GM23338 (cell line): ENCODE measurements around the gene SLC4A8. TPM values are rescaled to one million over a fixed set of nuclear protein-coding genes. Genes with fewer than 3 reads are reported as not detected.

Experiments used
- ATAC-seq: fragments of 200-7000 bp; cut with Tn5 transposase; 3 replicates; pipeline ENCODE4 v1.9.1; 2020
- DNase-seq: peaks from one replicate; pipeline ENCODE4 v3.0.0-alpha.2; 2015; ENCODE audit warnings: low spot score
- H2AFZ ChIP-seq: fragments of 200-600 bp; sonication (generic); 2 replicates; pipeline ENCODE4 v1.8.0; 2016; ENCODE audit warnings: antibody characterized with exemption, mild to moderate bottlenecking, moderate library complexity
- H3F3A ChIP-seq: fragments of 200-600 bp; sonication (generic); replicated peaks from 2 replicates; pipeline ENCODE4 v1.8.0; 2017; ENCODE audit warnings: antibody characterized with exemption, mixed run types, low read depth
- H3K27ac ChIP-seq: fragments of 200-600 bp; sonication (generic); 2 replicates; pipeline ENCODE4 v1.6.1; 2016; ENCODE audit warnings: low read depth
- H3K27me3 ChIP-seq: fragments of 200-600 bp; sonication (generic); 2 replicates; pipeline ENCODE4 v1.8.0; 2016; ENCODE audit warnings: mild to moderate bottlenecking, mixed run types, moderate library complexity; ENCODE audit not compliant: insufficient read depth
- H3K36me3 ChIP-seq: fragments of 200-600 bp; sonication (generic); 2 replicates; pipeline ENCODE4 v1.8.0; 2016; ENCODE audit warnings: mild to moderate bottlenecking; ENCODE audit not compliant: insufficient read depth
- H3K4me1 ChIP-seq: fragments of 200-600 bp; sonication (generic); 2 replicates; pipeline ENCODE4 v1.8.0; 2016; ENCODE audit warnings: mild to moderate bottlenecking, moderate library complexity; ENCODE audit not compliant: insufficient read depth
- H3K4me2 ChIP-seq: fragments of 200-600 bp; sonication (generic); 2 replicates; pipeline ENCODE4 v1.7.1; 2017; ENCODE audit warnings: mixed run types
- H3K4me3 ChIP-seq: fragments of 200-600 bp; sonication (generic); 2 replicates; pipeline ENCODE4 v1.6.1; 2016; ENCODE audit warnings: mixed run types
- H3K79me2 ChIP-seq: fragments of 200-600 bp; sonication (generic); replicated peaks from 2 replicates; pipeline ENCODE4 v1.8.0; 2017; ENCODE audit warnings: mild to moderate bottlenecking; ENCODE audit not compliant: insufficient read depth
- H3K9me2 ChIP-seq: fragments of 200-600 bp; sonication (generic); 2 replicates; pipeline ENCODE4 v1.8.0; 2017; ENCODE audit not compliant: insufficient read depth
- H4K20me1 ChIP-seq: fragments of 200-600 bp; sonication (generic); replicated peaks from 2 replicates; pipeline ENCODE4 v1.8.0; 2017; ENCODE audit warnings: mild to moderate bottlenecking; ENCODE audit not compliant: insufficient read depth
- H3K27ac Mint-ChIP-seq: 2 replicates; pipeline ENCODE4 v1.8.0; 2020; ENCODE audit warnings: inconsistent platforms, mild to moderate bottlenecking, moderate library complexity, mixed read lengths
- H3K27me3 Mint-ChIP-seq: 3 replicates; pipeline ENCODE4 v1.8.0; 2022; ENCODE audit warnings: low read depth, mild to moderate bottlenecking, moderate library complexity, mixed read lengths, inconsistent platforms; ENCODE audit not compliant: insufficient read depth, poor library complexity
- H3K36me3 Mint-ChIP-seq: 3 replicates; pipeline ENCODE4 v1.8.0; 2021; ENCODE audit warnings: low read depth, mild to moderate bottlenecking, inconsistent platforms, moderate library complexity, mixed read lengths
- H3K4me1 Mint-ChIP-seq: 3 replicates; pipeline ENCODE4 v1.8.0; 2020; ENCODE audit warnings: mild to moderate bottlenecking, inconsistent platforms, mixed read lengths
- H3K4me3 Mint-ChIP-seq: 3 replicates; pipeline ENCODE4 v1.8.0; 2021; ENCODE audit warnings: moderate library complexity, mild to moderate bottlenecking, inconsistent platforms, mixed read lengths
- H3K9me3 Mint-ChIP-seq: 3 replicates; pipeline ENCODE4 v1.8.0; 2020; ENCODE audit warnings: moderate library complexity, mild to moderate bottlenecking, inconsistent platforms, mixed read lengths
- CREB1 ChIP-seq: fragments of 250-450 bp; sonication (Bioruptor Pico); IDR thresholded peaks from 2 replicates; pipeline ENCODE4 v1.5.0; 2020; ENCODE audit warnings: low read depth, mild to moderate bottlenecking, moderate library complexity
- EZH2 ChIP-seq: fragments of 200-600 bp; sonication (generic); IDR thresholded peaks from one replicate; pipeline ENCODE4 v1.8.0; 2017; ENCODE audit warnings: antibody characterized with exemption, mild to moderate bottlenecking, low read depth; ENCODE audit not compliant: unreplicated experiment
- EZH2phosphoT487 ChIP-seq: fragments of 200-600 bp; sonication (generic); IDR thresholded peaks from one replicate; pipeline ENCODE4 v1.8.1; 2018; ENCODE audit warnings: antibody characterized with exemption; ENCODE audit not compliant: unreplicated experiment
- JUNB ChIP-seq: IDR thresholded peaks from one replicate; pipeline ENCODE4 v1.6.1; 2016; ENCODE audit warnings: antibody characterized with exemption; ENCODE audit not compliant: unreplicated experiment
- NANOG ChIP-seq: IDR thresholded peaks from 2 replicates; pipeline ENCODE4 v1.6.1; 2016; ENCODE audit warnings: antibody characterized with exemption, borderline replicate concordance
- POLR2AphosphoS5 ChIP-seq: IDR thresholded peaks from 2 replicates; pipeline ENCODE4 v1.6.1; 2016; ENCODE audit warnings: antibody characterized with exemption, low read depth
- STAT1 ChIP-seq: IDR thresholded peaks from one replicate; pipeline ENCODE4 v1.6.1; 2016; ENCODE audit warnings: antibody characterized with exemption; ENCODE audit not compliant: unreplicated experiment
- ZNF114 ChIP-seq: fragments of 250-450 bp; sonication (Bioruptor Pico); IDR thresholded peaks from 2 replicates; pipeline ENCODE4 v1.5.0; 2020; ENCODE audit warnings: mild to moderate bottlenecking, moderate library complexity
- ZNF331 ChIP-seq: fragments of 250-450 bp; sonication (Bioruptor Pico); IDR thresholded peaks from 2 replicates; pipeline ENCODE4 v1.5.0; 2020; ENCODE audit warnings: low read depth, mild to moderate bottlenecking, moderate library complexity
- polyA plus RNA-seq: library from polyadenylated mRNA; unstranded; fragments of >200 nt; fragmentation: Nextera tagmentation; extraction: Ambion mirVana; gene quantifications from 2 replicates; pipeline ENCODE4 v1.2.1, GENCODE V29; 2016
- total RNA-seq: library from RNA; depleted of rRNA; stranded (reverse); fragments of >200 nt; shearing (Covaris generic); gene quantifications from 2 replicates; pipeline ENCODE4 v1.2.3, GENCODE V29; 2014
- TF ChIP-seq, protein P1 (sequence below): fragments of 250-450 bp; sonication (Bioruptor Pico); IDR thresholded peaks from 2 replicates; pipeline ENCODE4 v1.5.0; 2020; ENCODE audit warnings: mild to moderate bottlenecking, moderate library complexity
- TF ChIP-seq, protein P2 (sequence below): IDR thresholded peaks from 2 replicates; pipeline ENCODE4 v1.6.1; 2016; ENCODE audit warnings: antibody characterized with exemption
- TF ChIP-seq, protein P3 (sequence below): IDR thresholded peaks from one replicate; pipeline ENCODE4 v1.6.1; 2018; ENCODE audit warnings: antibody characterized with exemption; ENCODE audit not compliant: unreplicated experiment
- TF ChIP-seq, protein P4 (sequence below), 2 experiments: fragments of 200-600 bp in 1 of 2; sonication (generic) in 1 of 2; conservative IDR thresholded peaks; 2 replicates each; pipeline versions ENCODE4 v1.5.1 to v1.6.1; 2016 to 2017; ENCODE audit warnings: antibody characterized with exemption in 2 of 2, low read depth in 2 of 2, mild to moderate bottlenecking in 2 of 2, moderate library complexity in 1 of 2

The SLC4A8 gene
- total and polyA plus RNA-seq, 2 experiments from 2014 or later: 7.6 to 9.2 TPM

- Mint-ChIP-seq H3K27ac (no peak overlapping the region), H3K4me1 (peaks cover 7% of the 10 kb centered on the region; the same call in 1 of the 3 replicates), H3K9me3 (no peaks in the 10 kb centered on the region), H3K27me3 (peaks cover 2% of the 10 kb centered on the region), H3K36me3 (no peaks in the 10 kb centered on the region), H3K4me3 (no peak overlapping the region)
- TF ChIP-seq EZH2 (no peak), EZH2phosphoT487 (no peak), POLR2AphosphoS5 (no peak), ZNF114 (CRISPR knock-in tag) (no peak), NANOG (no peak), JUNB (no peak), CREB1 (CRISPR knock-in tag) (no peak), STAT1 (no peak), ZNF331 (CRISPR knock-in tag) (no peak)
- TF ChIP-seq, protein P1, sequence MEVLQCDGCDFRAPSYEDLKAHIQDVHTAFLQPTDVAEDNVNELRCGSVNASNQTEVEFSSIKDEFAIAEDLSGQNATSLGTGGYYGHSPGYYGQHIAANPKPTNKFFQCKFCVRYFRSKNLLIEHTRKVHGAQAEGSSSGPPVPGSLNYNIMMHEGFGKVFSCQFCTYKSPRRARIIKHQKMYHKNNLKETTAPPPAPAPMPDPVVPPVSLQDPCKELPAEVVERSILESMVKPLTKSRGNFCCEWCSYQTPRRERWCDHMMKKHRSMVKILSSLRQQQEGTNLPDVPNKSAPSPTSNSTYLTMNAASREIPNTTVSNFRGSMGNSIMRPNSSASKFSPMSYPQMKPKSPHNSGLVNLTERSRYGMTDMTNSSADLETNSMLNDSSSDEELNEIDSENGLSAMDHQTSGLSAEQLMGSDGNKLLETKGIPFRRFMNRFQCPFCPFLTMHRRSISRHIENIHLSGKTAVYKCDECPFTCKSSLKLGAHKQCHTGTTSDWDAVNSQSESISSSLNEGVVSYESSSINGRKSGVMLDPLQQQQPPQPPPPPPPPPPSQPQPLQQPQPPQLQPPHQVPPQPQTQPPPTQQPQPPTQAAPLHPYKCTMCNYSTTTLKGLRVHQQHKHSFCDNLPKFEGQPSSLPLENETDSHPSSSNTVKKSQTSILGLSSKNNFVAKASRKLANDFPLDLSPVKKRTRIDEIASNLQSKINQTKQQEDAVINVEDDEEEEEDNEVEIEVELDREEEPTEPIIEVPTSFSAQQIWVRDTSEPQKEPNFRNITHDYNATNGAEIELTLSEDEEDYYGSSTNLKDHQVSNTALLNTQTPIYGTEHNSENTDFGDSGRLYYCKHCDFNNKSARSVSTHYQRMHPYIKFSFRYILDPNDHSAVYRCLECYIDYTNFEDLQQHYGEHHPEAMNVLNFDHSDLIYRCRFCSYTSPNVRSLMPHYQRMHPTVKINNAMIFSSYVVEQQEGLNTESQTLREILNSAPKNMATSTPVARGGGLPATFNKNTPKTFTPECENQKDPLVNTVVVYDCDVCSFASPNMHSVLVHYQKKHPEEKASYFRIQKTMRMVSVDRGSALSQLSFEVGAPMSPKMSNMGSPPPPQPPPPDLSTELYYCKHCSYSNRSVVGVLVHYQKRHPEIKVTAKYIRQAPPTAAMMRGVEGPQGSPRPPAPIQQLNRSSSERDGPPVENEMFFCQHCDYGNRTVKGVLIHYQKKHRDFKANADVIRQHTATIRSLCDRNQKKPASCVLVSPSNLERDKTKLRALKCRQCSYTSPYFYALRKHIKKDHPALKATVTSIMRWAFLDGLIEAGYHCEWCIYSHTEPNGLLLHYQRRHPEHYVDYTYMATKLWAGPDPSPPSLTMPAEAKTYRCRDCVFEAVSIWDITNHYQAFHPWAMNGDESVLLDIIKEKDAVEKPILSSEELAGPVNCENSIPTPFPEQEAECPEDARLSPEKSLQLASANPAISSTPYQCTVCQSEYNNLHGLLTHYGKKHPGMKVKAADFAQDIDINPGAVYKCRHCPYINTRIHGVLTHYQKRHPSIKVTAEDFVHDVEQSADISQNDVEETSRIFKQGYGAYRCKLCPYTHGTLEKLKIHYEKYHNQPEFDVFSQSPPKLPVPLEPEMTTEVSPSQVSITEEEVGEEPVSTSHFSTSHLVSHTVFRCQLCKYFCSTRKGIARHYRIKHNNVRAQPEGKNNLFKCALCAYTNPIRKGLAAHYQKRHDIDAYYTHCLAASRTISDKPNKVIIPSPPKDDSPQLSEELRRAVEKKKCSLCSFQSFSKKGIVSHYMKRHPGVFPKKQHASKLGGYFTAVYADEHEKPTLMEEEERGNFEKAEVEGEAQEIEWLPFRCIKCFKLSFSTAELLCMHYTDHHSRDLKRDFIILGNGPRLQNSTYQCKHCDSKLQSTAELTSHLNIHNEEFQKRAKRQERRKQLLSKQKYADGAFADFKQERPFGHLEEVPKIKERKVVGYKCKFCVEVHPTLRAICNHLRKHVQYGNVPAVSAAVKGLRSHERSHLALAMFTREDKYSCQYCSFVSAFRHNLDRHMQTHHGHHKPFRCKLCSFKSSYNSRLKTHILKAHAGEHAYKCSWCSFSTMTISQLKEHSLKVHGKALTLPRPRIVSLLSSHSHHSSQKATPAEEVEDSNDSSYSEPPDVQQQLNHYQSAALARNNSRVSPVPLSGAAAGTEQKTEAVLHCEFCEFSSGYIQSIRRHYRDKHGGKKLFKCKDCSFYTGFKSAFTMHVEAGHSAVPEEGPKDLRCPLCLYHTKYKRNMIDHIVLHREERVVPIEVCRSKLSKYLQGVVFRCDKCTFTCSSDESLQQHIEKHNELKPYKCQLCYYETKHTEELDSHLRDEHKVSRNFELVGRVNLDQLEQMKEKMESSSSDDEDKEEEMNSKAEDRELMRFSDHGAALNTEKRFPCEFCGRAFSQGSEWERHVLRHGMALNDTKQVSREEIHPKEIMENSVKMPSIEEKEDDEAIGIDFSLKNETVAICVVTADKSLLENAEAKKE (CRISPR knock-in tag): no peak
- TF ChIP-seq, protein P2, sequence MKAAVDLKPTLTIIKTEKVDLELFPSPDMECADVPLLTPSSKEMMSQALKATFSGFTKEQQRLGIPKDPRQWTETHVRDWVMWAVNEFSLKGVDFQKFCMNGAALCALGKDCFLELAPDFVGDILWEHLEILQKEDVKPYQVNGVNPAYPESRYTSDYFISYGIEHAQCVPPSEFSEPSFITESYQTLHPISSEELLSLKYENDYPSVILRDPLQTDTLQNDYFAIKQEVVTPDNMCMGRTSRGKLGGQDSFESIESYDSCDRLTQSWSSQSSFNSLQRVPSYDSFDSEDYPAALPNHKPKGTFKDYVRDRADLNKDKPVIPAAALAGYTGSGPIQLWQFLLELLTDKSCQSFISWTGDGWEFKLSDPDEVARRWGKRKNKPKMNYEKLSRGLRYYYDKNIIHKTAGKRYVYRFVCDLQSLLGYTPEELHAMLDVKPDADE: no peak
- TF ChIP-seq, protein P3, sequence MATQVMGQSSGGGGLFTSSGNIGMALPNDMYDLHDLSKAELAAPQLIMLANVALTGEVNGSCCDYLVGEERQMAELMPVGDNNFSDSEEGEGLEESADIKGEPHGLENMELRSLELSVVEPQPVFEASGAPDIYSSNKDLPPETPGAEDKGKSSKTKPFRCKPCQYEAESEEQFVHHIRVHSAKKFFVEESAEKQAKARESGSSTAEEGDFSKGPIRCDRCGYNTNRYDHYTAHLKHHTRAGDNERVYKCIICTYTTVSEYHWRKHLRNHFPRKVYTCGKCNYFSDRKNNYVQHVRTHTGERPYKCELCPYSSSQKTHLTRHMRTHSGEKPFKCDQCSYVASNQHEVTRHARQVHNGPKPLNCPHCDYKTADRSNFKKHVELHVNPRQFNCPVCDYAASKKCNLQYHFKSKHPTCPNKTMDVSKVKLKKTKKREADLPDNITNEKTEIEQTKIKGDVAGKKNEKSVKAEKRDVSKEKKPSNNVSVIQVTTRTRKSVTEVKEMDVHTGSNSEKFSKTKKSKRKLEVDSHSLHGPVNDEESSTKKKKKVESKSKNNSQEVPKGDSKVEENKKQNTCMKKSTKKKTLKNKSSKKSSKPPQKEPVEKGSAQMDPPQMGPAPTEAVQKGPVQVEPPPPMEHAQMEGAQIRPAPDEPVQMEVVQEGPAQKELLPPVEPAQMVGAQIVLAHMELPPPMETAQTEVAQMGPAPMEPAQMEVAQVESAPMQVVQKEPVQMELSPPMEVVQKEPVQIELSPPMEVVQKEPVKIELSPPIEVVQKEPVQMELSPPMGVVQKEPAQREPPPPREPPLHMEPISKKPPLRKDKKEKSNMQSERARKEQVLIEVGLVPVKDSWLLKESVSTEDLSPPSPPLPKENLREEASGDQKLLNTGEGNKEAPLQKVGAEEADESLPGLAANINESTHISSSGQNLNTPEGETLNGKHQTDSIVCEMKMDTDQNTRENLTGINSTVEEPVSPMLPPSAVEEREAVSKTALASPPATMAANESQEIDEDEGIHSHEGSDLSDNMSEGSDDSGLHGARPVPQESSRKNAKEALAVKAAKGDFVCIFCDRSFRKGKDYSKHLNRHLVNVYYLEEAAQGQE: no peak
- TF ChIP-seq, protein P4, sequence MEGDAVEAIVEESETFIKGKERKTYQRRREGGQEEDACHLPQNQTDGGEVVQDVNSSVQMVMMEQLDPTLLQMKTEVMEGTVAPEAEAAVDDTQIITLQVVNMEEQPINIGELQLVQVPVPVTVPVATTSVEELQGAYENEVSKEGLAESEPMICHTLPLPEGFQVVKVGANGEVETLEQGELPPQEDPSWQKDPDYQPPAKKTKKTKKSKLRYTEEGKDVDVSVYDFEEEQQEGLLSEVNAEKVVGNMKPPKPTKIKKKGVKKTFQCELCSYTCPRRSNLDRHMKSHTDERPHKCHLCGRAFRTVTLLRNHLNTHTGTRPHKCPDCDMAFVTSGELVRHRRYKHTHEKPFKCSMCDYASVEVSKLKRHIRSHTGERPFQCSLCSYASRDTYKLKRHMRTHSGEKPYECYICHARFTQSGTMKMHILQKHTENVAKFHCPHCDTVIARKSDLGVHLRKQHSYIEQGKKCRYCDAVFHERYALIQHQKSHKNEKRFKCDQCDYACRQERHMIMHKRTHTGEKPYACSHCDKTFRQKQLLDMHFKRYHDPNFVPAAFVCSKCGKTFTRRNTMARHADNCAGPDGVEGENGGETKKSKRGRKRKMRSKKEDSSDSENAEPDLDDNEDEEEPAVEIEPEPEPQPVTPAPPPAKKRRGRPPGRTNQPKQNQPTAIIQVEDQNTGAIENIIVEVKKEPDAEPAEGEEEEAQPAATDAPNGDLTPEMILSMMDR (conservative IDR thresholded peaks at IDR 0.05; ENCODE audit: low read depth in 2 of 2): no peak
- H3K9me2 ChIP-seq: peaks cover 5% of the 10 kb centered on the region
- H3F3A ChIP-seq: peaks cover 3% of the 10 kb centered on the region; the same call in 1 of the 2 replicates
- no peaks in the 10 kb centered on the region for H3K79me2 ChIP-seq
- no peak for DNase-seq
- H3K27me3 ChIP-seq: no peaks in the 10 kb centered on the region
- no peak for ATAC-seq
- H3K4me2 ChIP-seq: no peak overlapping the region
- no peaks in the 10 kb centered on the region for H4K20me1 ChIP-seq
- H3K4me1 ChIP-seq: peaks cover 8% of the 10 kb centered on the region
- no peak overlapping the region for H3K4me3 ChIP-seq
- H3K27ac ChIP-seq: no peak overlapping the region
- H3K36me3 ChIP-seq: peaks cover 7% of the 10 kb centered on the region; the same call in 1 of the 2 replicates
- H2AFZ ChIP-seq: no peak overlapping the region
Observed at GRCh38 chr12:51460519-51460918, 35.9 kb downstream of the SLC4A8 start.
